Measurements from ENCODE around the gene ASCC1.

GRCh38 chr10:72072046-72072445 lies 144.0 kb downstream of the ASCC1 start:
- TF ChIP-seq YY1 (IDR thresholded peaks at IDR 0.05; ENCODE audit: insufficient read depth, insufficient read length) (no peak), SUZ12 (IDR thresholded peaks at IDR 0.05; ENCODE audit: extremely low read depth, insufficient read depth, insufficient read length) (no peak)

All from NT2/D1 (cell line).